ENCODE data around the gene TBXAS1.

The TBXAS1 gene

GRCh38 chr7:139930286-139930965 lies 101.4 kb downstream of the TBXAS1 start:
- no peaks in the 10 kb centered on the region for H3F3A ChIP-seq (ENCODE audit: low read depth)
- H3K27me3 ChIP-seq (ENCODE audit: insufficient read depth, low read length, poor library complexity, severe bottlenecking): no peaks in the 10 kb centered on the region
- TF ChIP-seq EZH2phosphoT487 (IDR thresholded peaks at IDR 0.05; ENCODE audit: borderline replicate concordance): no peak
- TF ChIP-seq, protein P1, sequence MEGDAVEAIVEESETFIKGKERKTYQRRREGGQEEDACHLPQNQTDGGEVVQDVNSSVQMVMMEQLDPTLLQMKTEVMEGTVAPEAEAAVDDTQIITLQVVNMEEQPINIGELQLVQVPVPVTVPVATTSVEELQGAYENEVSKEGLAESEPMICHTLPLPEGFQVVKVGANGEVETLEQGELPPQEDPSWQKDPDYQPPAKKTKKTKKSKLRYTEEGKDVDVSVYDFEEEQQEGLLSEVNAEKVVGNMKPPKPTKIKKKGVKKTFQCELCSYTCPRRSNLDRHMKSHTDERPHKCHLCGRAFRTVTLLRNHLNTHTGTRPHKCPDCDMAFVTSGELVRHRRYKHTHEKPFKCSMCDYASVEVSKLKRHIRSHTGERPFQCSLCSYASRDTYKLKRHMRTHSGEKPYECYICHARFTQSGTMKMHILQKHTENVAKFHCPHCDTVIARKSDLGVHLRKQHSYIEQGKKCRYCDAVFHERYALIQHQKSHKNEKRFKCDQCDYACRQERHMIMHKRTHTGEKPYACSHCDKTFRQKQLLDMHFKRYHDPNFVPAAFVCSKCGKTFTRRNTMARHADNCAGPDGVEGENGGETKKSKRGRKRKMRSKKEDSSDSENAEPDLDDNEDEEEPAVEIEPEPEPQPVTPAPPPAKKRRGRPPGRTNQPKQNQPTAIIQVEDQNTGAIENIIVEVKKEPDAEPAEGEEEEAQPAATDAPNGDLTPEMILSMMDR (conservative IDR thresholded peaks at IDR 0.05; ENCODE audit: low read length): no peak
- no peak overlapping the region for H3K9ac ChIP-seq (ENCODE audit: low read depth, low read length, poor library complexity, severe bottlenecking)
- no peaks in the 10 kb centered on the region for H3K9me2 ChIP-seq (replicated peaks; ENCODE audit: low read depth, low read length)
- no peaks in the 10 kb centered on the region for H3K4me1 ChIP-seq (ENCODE audit: insufficient read depth, low read length, poor library complexity, severe bottlenecking)
- no peak overlapping the region for H3K4me2 ChIP-seq (ENCODE audit: low read depth, low read length, poor library complexity, severe bottlenecking)
- H3K79me2 ChIP-seq (ENCODE audit: insufficient read depth, low read length): no peaks in the 10 kb centered on the region
- no peaks in the 10 kb centered on the region for H3K9me3 ChIP-seq (ENCODE audit: insufficient read depth, low read depth, low read length)
- no peaks in the 10 kb centered on the region for H4K20me1 ChIP-seq (ENCODE audit: insufficient read depth, low read length, poor library complexity, severe bottlenecking)
- H3K4me3 ChIP-seq (ENCODE audit: low read length, poor library complexity, severe bottlenecking): no peak overlapping the region
- no peak overlapping the region for H2AFZ ChIP-seq (ENCODE audit: low read length)
- H3K36me3 ChIP-seq (ENCODE audit: insufficient read depth, low read length): no peaks in the 10 kb centered on the region

GRCh38 chr7:139931190-139931934 lies 102.3 kb downstream of the TBXAS1 start:
- H3K36me3 ChIP-seq (ENCODE audit: insufficient read depth, low read length): no peaks in the 10 kb centered on the region
- no peaks in the 10 kb centered on the region for H3K27me3 ChIP-seq (ENCODE audit: insufficient read depth, low read length, poor library complexity, severe bottlenecking)
- no peaks in the 10 kb centered on the region for H3K4me1 ChIP-seq (ENCODE audit: insufficient read depth, low read length, poor library complexity, severe bottlenecking)
- H2AFZ ChIP-seq (ENCODE audit: low read length): no peak overlapping the region
- no peaks in the 10 kb centered on the region for H3K9me2 ChIP-seq (replicated peaks; ENCODE audit: low read depth, low read length)
- H3K79me2 ChIP-seq (ENCODE audit: insufficient read depth, low read length): no peaks in the 10 kb centered on the region
- no peaks in the 10 kb centered on the region for H3F3A ChIP-seq (ENCODE audit: low read depth)
- no peak overlapping the region for H3K4me2 ChIP-seq (ENCODE audit: low read depth, low read length, poor library complexity, severe bottlenecking)
- no peaks in the 10 kb centered on the region for H4K20me1 ChIP-seq (ENCODE audit: insufficient read depth, low read length, poor library complexity, severe bottlenecking)
- TF ChIP-seq EZH2phosphoT487 (IDR thresholded peaks at IDR 0.05; ENCODE audit: borderline replicate concordance): no peak
- TF ChIP-seq, protein P1 (conservative IDR thresholded peaks at IDR 0.05; ENCODE audit: low read length): no peak
- H3K4me3 ChIP-seq (ENCODE audit: low read length, poor library complexity, severe bottlenecking): no peak overlapping the region
- H3K9ac ChIP-seq (ENCODE audit: low read depth, low read length, poor library complexity, severe bottlenecking): no peak overlapping the region
- no peaks in the 10 kb centered on the region for H3K9me3 ChIP-seq (ENCODE audit: insufficient read depth, low read depth, low read length)

GRCh38 chr7:139932531-139932930 lies 103.5 kb downstream of the TBXAS1 start:
- Histone ChIP-seq H3K9me2 (replicated peaks; ENCODE audit: low read depth, low read length) (no peaks in the 10 kb centered on the region), H3K27me3 (ENCODE audit: insufficient read depth, low read length, poor library complexity, severe bottlenecking) (no peaks in the 10 kb centered on the region), H3K9me3 (ENCODE audit: insufficient read depth, low read depth, low read length) (no peaks in the 10 kb centered on the region), H3K79me2 (ENCODE audit: insufficient read depth, low read length) (no peaks in the 10 kb centered on the region), H2AFZ (ENCODE audit: low read length) (no peak overlapping the region), H3K4me1 (ENCODE audit: insufficient read depth, low read length, poor library complexity, severe bottlenecking) (no peaks in the 10 kb centered on the region), H3K4me2 (ENCODE audit: low read depth, low read length, poor library complexity, severe bottlenecking) (no peak overlapping the region), H3K36me3 (ENCODE audit: insufficient read depth, low read length) (no peaks in the 10 kb centered on the region), H3K4me3 (ENCODE audit: low read length, poor library complexity, severe bottlenecking) (no peak overlapping the region), H4K20me1 (ENCODE audit: insufficient read depth, low read length, poor library complexity, severe bottlenecking) (no peaks in the 10 kb centered on the region), H3K9ac (ENCODE audit: low read depth, low read length, poor library complexity, severe bottlenecking) (no peak overlapping the region), H3F3A (ENCODE audit: low read depth) (no peaks in the 10 kb centered on the region)
- TF ChIP-seq, protein P1 (conservative IDR thresholded peaks at IDR 0.05; ENCODE audit: low read length): no peak
- TF ChIP-seq EZH2phosphoT487 (IDR thresholded peaks at IDR 0.05; ENCODE audit: borderline replicate concordance): no peak

Measured in Loucy (cell line).